ENCODE measurements around the gene EMX2. TPM values are rescaled to one million over a fixed set of nuclear protein-coding genes. Genes with fewer than 3 reads are reported as not detected.

The EMX2 gene
- polyA plus RNA-seq, 1 donor from 2014 or later = 0.12 TPM

GRCh38 chr10:117519879-117520278 is 22.7 kb upstream of the EMX2 start:
- TF ChIP-seq MXI1 (conservative IDR thresholded peaks at IDR 0.05; ENCODE audit: poor library complexity, severe bottlenecking) = no peak
- no peak for TF ChIP-seq TAF1 (IDR thresholded peaks at IDR 0.05; ENCODE audit: low read depth)
- no peaks in the 10 kb centered on the region for H3K9me2 ChIP-seq (ENCODE audit: insufficient read depth, low read length)
- no peak overlapping the region for H3K9ac ChIP-seq (ENCODE audit: low read length)
- no peaks in the 10 kb centered on the region for H3F3A ChIP-seq (ENCODE audit: insufficient read depth, low read length, poor library complexity, severe bottlenecking)
- no peaks in the 10 kb centered on the region for H3K36me3 ChIP-seq (ENCODE audit: insufficient read depth, low read length)
- H3K27ac ChIP-seq (ENCODE audit: low read length) = no peak overlapping the region
- H4K20me1 ChIP-seq (ENCODE audit: insufficient read depth) = no peaks in the 10 kb centered on the region
- H3K9me3 ChIP-seq (ENCODE audit: low read length) = no peaks in the 10 kb centered on the region
- H3K27me3 ChIP-seq (ENCODE audit: insufficient read depth, low read depth, low read length) = no peaks in the 10 kb centered on the region
- no peak overlapping the region for H3K4me2 ChIP-seq (ENCODE audit: low read length)
- H3K4me3 ChIP-seq (ENCODE audit: low read length) = no peak overlapping the region
- no peaks in the 10 kb centered on the region for H3K79me2 ChIP-seq (replicated peaks; ENCODE audit: insufficient read depth, low read length)
- H2AFZ ChIP-seq (ENCODE audit: low read depth, low read length) = no peak overlapping the region

GRCh38 chr10:117530791-117531190 is 11.8 kb upstream of the EMX2 start:
- Histone ChIP-seq H3K27me3 (ENCODE audit: insufficient read depth, low read depth, low read length) (peaks cover 51% of the 10 kb centered on the region), H3F3A (ENCODE audit: insufficient read depth, low read length, poor library complexity, severe bottlenecking) (no peaks in the 10 kb centered on the region), H3K27ac (ENCODE audit: low read length) (no peak overlapping the region), H3K36me3 (ENCODE audit: insufficient read depth, low read length) (no peaks in the 10 kb centered on the region), H3K79me2 (replicated peaks; ENCODE audit: insufficient read depth, low read length) (peaks cover 4% of the 10 kb centered on the region), H3K9me2 (ENCODE audit: insufficient read depth, low read length) (no peaks in the 10 kb centered on the region), H3K4me2 (ENCODE audit: low read length) (no peak overlapping the region), H3K9ac (ENCODE audit: low read length) (no peak overlapping the region), H4K20me1 (ENCODE audit: insufficient read depth) (no peaks in the 10 kb centered on the region), H2AFZ (ENCODE audit: low read depth, low read length) (no peak overlapping the region), H3K4me3 (ENCODE audit: low read length) (no peak overlapping the region), H3K9me3 (ENCODE audit: low read length) (no peaks in the 10 kb centered on the region)
- TF ChIP-seq SMC3 (conservative IDR thresholded peaks at IDR 0.05; ENCODE audit: poor library complexity) (no peak), EZH2 (IDR thresholded peaks at IDR 0.05; ENCODE audit: borderline replicate concordance, insufficient read depth, low read length, poor library complexity, severe bottlenecking) (no peak), POLR2AphosphoS5 (IDR thresholded peaks at IDR 0.05) (no peak), MXI1 (conservative IDR thresholded peaks at IDR 0.05; ENCODE audit: poor library complexity, severe bottlenecking) (no peak), CTCF (IDR thresholded peaks at IDR 0.05; ENCODE audit: poor library complexity, severe bottlenecking) (no peak), TAF1 (IDR thresholded peaks at IDR 0.05; ENCODE audit: low read depth) (no peak), REST (IDR thresholded peaks at IDR 0.05; ENCODE audit: borderline replicate concordance) (no peak), RAD21 (conservative IDR thresholded peaks at IDR 0.05) (no peak), EP300 (conservative IDR thresholded peaks at IDR 0.05; ENCODE audit: poor library complexity, severe bottlenecking) (no peak)
